ENCODE measurements around the gene ZEB1. TPM values are rescaled to one million over a fixed set of nuclear protein-coding genes. Genes with fewer than 3 reads are reported as not detected.

Gene ZEB1
- total RNA-seq, 1 experiment from 2014 or later: 0.39 TPM

GRCh38 chr10:31341552-31341951 is 22.5 kb downstream of the ZEB1 start:
- Histone ChIP-seq H3K18ac (ENCODE audit: insufficient read length, low read depth, low read length) (no peak overlapping the region), H2AFZ (ENCODE audit: low read length) (no peak overlapping the region), H3K27me3 (ENCODE audit: insufficient read depth, low read length) (no peaks in the 10 kb centered on the region), H3K79me1 (ENCODE audit: insufficient read depth, low read depth, low read length, poor library complexity, severe bottlenecking) (no peaks in the 10 kb centered on the region), H4K5ac (ENCODE audit: insufficient read length, low read depth, low read length) (no peak overlapping the region), H3K14ac (ENCODE audit: insufficient read depth, low read length) (no peak overlapping the region), H4K91ac (ENCODE audit: insufficient read length, low read depth, low read length) (no peak overlapping the region), H3K27ac (ENCODE audit: insufficient read length, low read depth, low read length) (no peak overlapping the region), H3K23me2 (ENCODE audit: insufficient read length, low read depth, low read length, poor library complexity, severe bottlenecking) (no peaks in the 10 kb centered on the region), H3K9me3 (ENCODE audit: control insufficient read depth, low read depth, low read length) (no peaks in the 10 kb centered on the region), H4K20me1 (ENCODE audit: control insufficient read depth, insufficient read depth, insufficient read length) (no peaks in the 10 kb centered on the region), H2AK5ac (ENCODE audit: insufficient read length, low read length) (no peak overlapping the region), H2BK12ac (ENCODE audit: insufficient read length, low read depth, low read length) (no peak overlapping the region), H3K23ac (ENCODE audit: insufficient read length, low read depth, low read length) (no peak overlapping the region), H3K9ac (ENCODE audit: extremely low read depth, insufficient read length, low read length) (no peak overlapping the region), H3K56ac (ENCODE audit: insufficient read length, low read depth, low read length) (no peak overlapping the region), H3K4me1 (ENCODE audit: insufficient read depth, low read length) (no peaks in the 10 kb centered on the region), H2BK20ac (ENCODE audit: low read depth, low read length, poor library complexity, severe bottlenecking) (no peak overlapping the region), H2BK120ac (ENCODE audit: low read depth, low read length, poor library complexity, severe bottlenecking) (no peak overlapping the region), H2BK15ac (ENCODE audit: low read depth, low read length) (no peak overlapping the region), H3K4ac (ENCODE audit: low read depth, low read length) (no peak overlapping the region), H3K4me2 (ENCODE audit: insufficient read depth, insufficient read length, low read length) (no peak overlapping the region), H4K8ac (replicated peaks; ENCODE audit: insufficient read length, low read depth, low read length) (no peak overlapping the region), H3T11ph (ENCODE audit: low read length) (no peak overlapping the region), H2BK5ac (ENCODE audit: insufficient read length, low read length) (no peak overlapping the region), H3K79me2 (ENCODE audit: insufficient read depth, low read length) (no peaks in the 10 kb centered on the region)
- Mint-ChIP-seq H3K4me3 (no peak overlapping the region), H3K9me3 (no peaks in the 10 kb centered on the region), H3K36me3 (ENCODE audit: insufficient read depth in 1 of 3, low read depth in 3 of 3) (no peaks in the 10 kb centered on the region), H3K27me3 (ENCODE audit: low read depth) (no peaks in the 10 kb centered on the region; the same call in 1 of the 2 replicates), H3K4me1 (peaks cover 0 to 4% of the 10 kb centered on the region in 2 experiments; a peak in 1 of 4 replicates), H3K27ac (no peak overlapping the region)
- no CpG with 5 or more reads among the region's 1 CpG for WGBS (ENCODE audit: extremely low coverage, insufficient read length, low lambda C conversion rate)
- TF ChIP-seq CTCF (conservative IDR thresholded peaks at IDR 0.05): no peak
- no peak for DNase-seq
